Fibroblast of gingiva (primary cell): Measurements from ENCODE around the gene AURKA.
A peak's percentile ranks its signal among the peaks of the same experiment; 100 is the strongest.
"Not testable (repeated sequence)": the region's sequence is repeated elsewhere in the genome, so short reads cannot be mapped to it uniquely, and the experiment has no call there.

Source experiments
- DNase-seq: peaks from one replicate; pipeline ENCODE4 v3.0.0-alpha.2; 2011; ENCODE audit warnings: low read depth

The AURKA gene

GRCh38 chr20:56420940-56421688 lies 29.1 kb upstream of the AURKA start:
- no peak for DNase-seq

- no peak for DNase-seq
Measured at GRCh38 chr20:56420028-56420427, 28.0 kb upstream of the AURKA start.

GRCh38 chr20:56418385-56418861 lies 26.4 kb upstream of the AURKA start:
- no peak for DNase-seq

- no peak for DNase-seq
Measured at GRCh38 chr20:56417911-56418310, 25.9 kb upstream of the AURKA start.

GRCh38 chr20:56417402-56417801 lies 25.4 kb upstream of the AURKA start:
- DNase-seq, result no peak

GRCh38 chr20:56414842-56415765 lies 23.1 kb upstream of the AURKA start:
- DNase-seq, result peak; percentile 78

GRCh38 chr20:56412949-56413348 lies 20.9 kb upstream of the AURKA start:
- no peak for DNase-seq

GRCh38 chr20:56412473-56412790 lies 20.4 kb upstream of the AURKA start:
- no peak for DNase-seq

- DNase-seq, result peak; percentile 19
Measured at GRCh38 chr20:56411759-56412472, 19.9 kb upstream of the AURKA start, which contains the start of gene CASS4. Gene CASS4, plus strand, starts transcription at chr20:56412260. Its CDS starts 199 bp downstream, at chr20:56412459.

GRCh38 chr20:56411287-56411686 lies 19.3 kb upstream of the AURKA start:
- DNase-seq, result not testable (repeated sequence)

GRCh38 chr20:56409956-56410355 lies 17.9 kb upstream of the AURKA start:
- no peak for DNase-seq

GRCh38 chr20:56409521-56409920 lies 17.5 kb upstream of the AURKA start:
- DNase-seq, result no peak

GRCh38 chr20:56406910-56407309 lies 14.9 kb upstream of the AURKA start:
- DNase-seq, result no peak

GRCh38 chr20:56405356-56405755 lies 13.3 kb upstream of the AURKA start:
- not testable (repeated sequence) for DNase-seq

GRCh38 chr20:56403465-56403864 lies 11.4 kb upstream of the AURKA start:
- DNase-seq, result no peak

GRCh38 chr20:56400001-56400640 lies 8.1 kb upstream of the AURKA start:
- DNase-seq, result peak; percentile 66

GRCh38 chr20:56395166-56395565 lies 3.2 kb upstream of the AURKA start:
- DNase-seq, result no peak

- no peak for DNase-seq
Measured at GRCh38 chr20:56393653-56394052, 1.6 kb upstream of the AURKA start.

GRCh38 chr20:56392881-56393482 lies 967 bp upstream of the AURKA start:
- no peak for DNase-seq

GRCh38 chr20:56391596-56392131 lies 351 bp downstream of the AURKA start:
- DNase-seq, result no peak

GRCh38 chr20:56391037-56391436 lies 978 bp downstream of the AURKA start:
- no peak for DNase-seq
